ENCODE results near the gene HERC6.
"Not testable (repeated sequence)": the region's sequence is repeated elsewhere in the genome, so short reads cannot be mapped to it uniquely, and the experiment has no call there.

The HERC6 gene

GRCh38 chr4:88391703-88392102, 13.1 kb downstream of the HERC6 start:
- DNase-seq, result no peak

DNA sequence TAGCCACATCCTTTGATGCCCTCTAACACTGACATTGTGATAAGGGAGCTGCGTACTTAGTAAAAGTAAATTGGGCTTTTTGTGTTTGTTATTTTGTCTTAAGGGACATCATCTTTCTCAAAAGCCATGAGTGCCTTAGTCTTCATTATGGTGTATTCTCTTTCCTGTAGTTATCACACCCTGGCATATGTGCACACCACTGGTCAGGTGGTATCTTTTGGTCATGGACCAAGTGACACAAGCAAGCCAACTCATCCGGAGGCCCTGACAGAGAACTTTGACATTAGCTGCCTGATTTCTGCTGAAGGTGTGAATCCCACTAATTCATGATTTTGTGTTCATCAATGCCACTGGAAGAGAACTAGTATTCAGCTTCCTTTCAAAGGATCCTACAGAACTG, 18.0 kb downstream of the HERC6 start:
- no peak for DNase-seq

- DNase-seq, result no peak
Observed at GRCh38 chr4:88398381-88398780, 19.7 kb downstream of the HERC6 start.

- DNase-seq, result no peak
Observed at GRCh38 chr4:88409206-88409605, 30.6 kb downstream of the HERC6 start.

GRCh38 chr4:88409789-88410188, 31.1 kb downstream of the HERC6 start:
- no peak for DNase-seq

DNA sequence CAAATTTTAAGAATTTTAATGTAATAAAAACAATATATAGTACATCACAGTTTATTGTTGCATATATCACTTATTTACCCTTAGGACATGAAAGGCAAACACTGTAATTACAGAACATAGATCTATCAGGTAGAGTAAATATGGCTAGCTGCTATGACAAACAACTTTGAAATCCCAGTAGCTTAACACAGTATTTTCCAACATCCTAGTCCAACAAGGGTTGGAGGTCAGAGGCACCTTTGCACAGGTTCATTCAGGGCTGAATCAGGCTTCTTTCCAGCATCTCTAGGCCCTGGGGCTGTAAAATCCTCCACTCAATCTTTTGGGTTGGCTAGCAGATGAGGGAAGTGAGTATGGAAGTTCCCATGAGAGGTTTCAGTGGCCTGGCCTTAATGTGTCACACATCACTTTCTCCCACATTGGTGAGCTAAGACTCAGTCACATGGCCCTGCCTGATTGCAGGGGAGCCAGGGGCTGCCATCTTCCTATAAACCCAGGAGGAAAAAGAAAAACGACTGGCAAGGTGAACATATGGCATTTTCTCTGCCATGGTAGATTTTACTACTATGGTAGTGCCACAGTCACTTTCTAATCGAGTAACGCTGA, 32.9 kb downstream of the HERC6 start:
- no peak for DNase-seq

DNA sequence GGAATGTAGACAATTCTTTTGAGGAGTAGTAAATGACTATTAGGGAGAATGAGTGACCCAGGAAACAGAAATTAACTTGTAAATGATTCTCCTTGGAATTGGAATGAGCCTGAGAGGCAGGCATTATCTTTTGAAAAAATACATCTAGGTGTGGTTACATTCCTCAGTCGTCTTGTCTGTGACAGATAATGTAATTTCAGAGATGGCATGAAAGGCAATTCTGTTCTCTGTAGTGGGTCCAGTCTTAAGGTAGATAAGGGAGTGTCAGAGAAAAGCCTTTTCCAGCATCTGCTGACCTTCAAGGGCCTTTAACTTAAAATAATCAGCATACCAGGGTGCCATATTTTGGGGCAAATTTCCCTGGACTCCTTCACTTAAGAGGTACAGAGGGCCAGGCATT, 35.1 kb downstream of the HERC6 start:
- DNase-seq, result no peak

DNA sequence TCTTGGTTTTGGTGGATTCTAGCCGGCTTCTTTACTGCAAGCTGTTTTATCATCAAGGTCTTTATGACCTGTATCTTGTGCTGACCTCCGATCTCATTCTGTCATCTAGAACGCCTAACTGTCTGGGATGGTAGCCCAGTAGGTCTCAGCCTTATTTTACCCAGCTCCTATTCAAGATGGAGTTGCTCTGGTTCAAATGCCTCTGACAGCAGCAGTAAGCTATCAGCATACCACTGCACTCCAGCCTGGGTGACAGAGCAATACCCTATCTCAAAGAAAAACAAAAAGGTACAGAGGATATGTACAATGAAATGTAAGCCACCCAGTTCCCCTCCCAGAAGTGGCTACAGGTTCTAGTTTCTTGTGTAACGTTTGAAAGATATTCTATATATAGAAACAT, 36.1 kb downstream of the HERC6 start:
- no peak for DNase-seq

GRCh38 chr4:88415982-88416381, 37.3 kb downstream of the HERC6 start:
- no peak for DNase-seq

DNA sequence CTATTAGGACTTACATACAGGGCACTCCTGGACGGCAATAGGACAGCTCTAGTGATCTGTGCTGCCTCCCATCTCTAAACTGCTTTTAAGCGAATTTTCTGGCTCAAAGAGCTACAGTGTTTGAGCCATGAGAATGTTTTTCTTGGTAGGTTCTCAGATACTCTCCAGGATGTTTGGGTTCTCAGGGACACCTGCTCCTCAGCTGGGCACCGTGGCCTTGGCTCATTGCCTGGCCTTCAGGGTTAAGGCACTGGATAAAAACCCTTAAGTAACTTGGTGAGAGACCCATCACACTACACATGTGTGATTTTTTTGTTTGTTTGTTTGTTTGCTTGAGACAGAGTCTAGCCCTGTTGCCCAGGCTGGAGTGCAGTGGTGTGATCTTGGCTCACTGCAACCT, 39.8 kb downstream of the HERC6 start:
- no peak for DNase-seq

DNA sequence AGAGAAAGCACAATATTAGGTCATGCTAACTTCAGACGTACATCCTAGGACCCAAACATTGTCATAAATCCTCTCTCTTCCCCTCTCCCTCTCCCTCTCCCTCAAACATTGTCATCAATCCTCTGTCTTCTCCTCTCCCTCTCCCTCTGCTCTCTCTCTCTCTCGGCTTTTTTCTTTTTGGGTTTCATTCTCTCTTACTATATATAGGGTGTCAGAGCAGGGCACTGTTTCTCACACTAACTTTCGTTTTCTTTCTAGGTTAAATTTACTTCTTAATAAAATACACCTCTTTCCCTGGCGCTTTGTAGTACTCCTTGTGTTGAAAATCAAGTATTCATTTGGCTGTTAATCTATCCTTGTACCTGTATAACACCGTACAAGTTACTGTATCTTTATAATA, 41.2 kb downstream of the HERC6 start:
- no peak for DNase-seq

DNA sequence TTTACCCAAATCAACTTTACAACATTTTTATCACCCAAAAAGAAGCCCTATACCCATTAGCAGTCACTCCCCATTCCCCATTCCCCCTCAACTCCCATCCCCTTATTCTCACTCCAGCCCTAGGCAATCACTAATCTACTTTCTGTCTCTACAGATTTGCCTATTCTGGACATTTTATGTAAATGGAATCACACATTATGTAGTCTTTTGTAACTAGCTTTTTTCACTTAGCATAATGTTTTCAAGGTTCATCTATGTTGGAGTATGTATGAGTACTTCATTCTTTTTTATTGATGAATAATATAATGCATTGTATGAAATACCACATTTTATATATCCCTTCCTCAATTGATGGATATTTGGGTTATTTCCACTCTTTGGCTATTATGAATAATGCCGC, 42.2 kb downstream of the HERC6 start:
- DNase-seq, result no peak

GRCh38 chr4:88422403-88422802, 43.8 kb downstream of the HERC6 start:
- no peak for DNase-seq

GRCh38 chr4:88429401-88429800, 50.7 kb downstream of the HERC6 start:
- DNase-seq, result no peak

GRCh38 chr4:88435987-88436693, 57.5 kb downstream of the HERC6 start:
- DNase-seq, result no peak

- not testable (repeated sequence) for DNase-seq
Observed at GRCh38 chr4:88437873-88438272, 59.2 kb downstream of the HERC6 start.

GRCh38 chr4:88439161-88439760, 60.6 kb downstream of the HERC6 start:
- no peak for DNase-seq

DNA sequence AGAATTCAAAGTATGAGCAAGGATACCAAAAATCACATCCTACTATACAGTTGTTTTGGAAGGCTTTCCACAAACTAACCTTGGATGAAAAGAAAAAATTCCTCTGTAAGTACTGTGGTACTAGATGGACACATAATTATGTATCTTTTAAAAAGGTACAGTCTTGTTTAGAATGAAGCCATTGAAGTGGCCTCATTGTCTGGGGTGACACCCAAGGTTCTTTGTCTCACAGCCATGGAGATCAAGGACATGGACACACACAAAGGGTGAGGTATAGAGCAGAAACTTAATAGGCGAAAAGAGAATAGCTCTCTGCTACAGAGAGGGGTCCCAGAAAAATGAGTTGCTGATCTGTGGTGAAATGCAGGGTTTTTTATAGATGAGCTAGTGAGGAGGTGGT, 61.5 kb downstream of the HERC6 start:
- no peak for DNase-seq

DNA sequence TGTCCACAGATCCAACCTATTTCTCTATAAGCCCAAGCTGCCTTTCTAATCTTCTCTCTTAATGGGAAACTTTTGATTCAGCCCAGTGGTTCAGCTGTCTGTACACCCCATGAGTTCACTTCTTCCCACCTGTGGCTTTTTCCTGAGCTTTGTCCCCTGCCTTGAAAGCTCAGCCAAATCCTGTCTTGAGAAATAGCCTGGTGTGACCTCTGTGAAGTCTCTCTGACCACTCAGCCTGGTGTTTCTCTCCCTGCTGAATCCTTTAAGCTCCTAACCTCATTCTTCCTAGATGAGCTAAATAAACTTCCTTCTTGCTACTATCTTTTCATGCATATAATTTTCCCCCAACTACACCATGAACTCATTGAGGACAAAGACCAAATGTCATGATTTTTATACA, 63.0 kb downstream of the HERC6 start:
- no peak for DNase-seq

- DNase-seq, result no peak
Observed at GRCh38 chr4:88442689-88443191, 64.1 kb downstream of the HERC6 start.

DNA sequence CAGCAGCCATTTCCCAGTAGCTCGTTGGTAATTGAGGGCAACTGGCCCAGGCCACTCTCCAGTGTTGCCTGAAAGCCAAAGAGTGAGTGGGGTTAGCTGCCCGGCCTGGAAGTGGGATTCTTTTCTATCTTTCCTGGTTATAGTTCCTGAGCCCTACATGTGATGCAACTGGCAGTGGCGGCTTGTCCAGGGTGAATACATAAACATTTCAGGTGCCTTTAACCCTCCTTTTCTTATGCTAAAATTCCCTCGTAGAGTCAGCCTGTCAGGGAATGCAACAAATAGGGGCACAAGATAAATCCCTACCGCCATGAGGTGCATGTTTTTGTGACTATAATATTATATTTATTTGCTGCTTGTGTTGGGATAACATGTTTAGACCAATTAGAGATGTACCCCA, 64.8 kb downstream of the HERC6 start:
- no peak for DNase-seq

- no peak for DNase-seq
Observed at GRCh38 chr4:88445252-88445651, 66.6 kb downstream of the HERC6 start.

- DNase-seq, result no peak
Observed at GRCh38 chr4:88446124-88446523, 67.5 kb downstream of the HERC6 start.

GRCh38 chr4:88447371-88448095, 68.9 kb downstream of the HERC6 start:
- DNase-seq, result no peak
